Endothelial cell of umbilical vein (primary cell): Measurements from ENCODE around the gene HP1BP3.

ENCODE experiments used
- MYC ChIP-seq: IDR thresholded peaks from one replicate; pipeline ENCODE4 v1.6.1; 2011; ENCODE audit warnings: mild to moderate bottlenecking, low read depth, low read length
- TF ChIP-seq, protein P1 (sequence below), 2 donors: IDR thresholded peaks; 1 replicate in 1 of 2; 2 replicates in 1 of 2; pipeline ENCODE4 v1.5.1; 2011; ENCODE audit warnings: low read length in 2 of 2, mild to moderate bottlenecking in 2 of 2, moderate library complexity in 2 of 2, control low read depth in 1 of 2, inconsistent platforms in 1 of 2, low read depth in 1 of 2; ENCODE audit not compliant: insufficient read depth in 1 of 2; ENCODE audit errors: extremely low read depth in 1 of 2

GRCh38 chr1:20719261-20719660, 67.8 kb downstream of the HP1BP3 start:
- no peak for TF ChIP-seq MYC
- TF ChIP-seq, protein P1, sequence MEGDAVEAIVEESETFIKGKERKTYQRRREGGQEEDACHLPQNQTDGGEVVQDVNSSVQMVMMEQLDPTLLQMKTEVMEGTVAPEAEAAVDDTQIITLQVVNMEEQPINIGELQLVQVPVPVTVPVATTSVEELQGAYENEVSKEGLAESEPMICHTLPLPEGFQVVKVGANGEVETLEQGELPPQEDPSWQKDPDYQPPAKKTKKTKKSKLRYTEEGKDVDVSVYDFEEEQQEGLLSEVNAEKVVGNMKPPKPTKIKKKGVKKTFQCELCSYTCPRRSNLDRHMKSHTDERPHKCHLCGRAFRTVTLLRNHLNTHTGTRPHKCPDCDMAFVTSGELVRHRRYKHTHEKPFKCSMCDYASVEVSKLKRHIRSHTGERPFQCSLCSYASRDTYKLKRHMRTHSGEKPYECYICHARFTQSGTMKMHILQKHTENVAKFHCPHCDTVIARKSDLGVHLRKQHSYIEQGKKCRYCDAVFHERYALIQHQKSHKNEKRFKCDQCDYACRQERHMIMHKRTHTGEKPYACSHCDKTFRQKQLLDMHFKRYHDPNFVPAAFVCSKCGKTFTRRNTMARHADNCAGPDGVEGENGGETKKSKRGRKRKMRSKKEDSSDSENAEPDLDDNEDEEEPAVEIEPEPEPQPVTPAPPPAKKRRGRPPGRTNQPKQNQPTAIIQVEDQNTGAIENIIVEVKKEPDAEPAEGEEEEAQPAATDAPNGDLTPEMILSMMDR (IDR thresholded peaks at IDR 0.05; ENCODE audit: extremely low read depth in 1 of 2, insufficient read depth in 1 of 2, low read depth in 1 of 2, low read length in 2 of 2): no peak
